Gastrocnemius medialis (tissue), 4 donors: ENCODE measurements around the gene CUL9. TPM values are rescaled to one million over a fixed set of nuclear protein-coding genes. Genes with fewer than 3 reads are reported as not detected.
A peak's percentile ranks its signal among the peaks of the same experiment; 100 is the strongest.

Experiments
- ATAC-seq, 2 donors: fragments of 150-250 bp; one replicate each; pipeline ENCODE4 v1.9.1; 2016
- DNase-seq, 2 donors: peaks; one replicate each; pipeline ENCODE4 v3.0.0-alpha.2; 2019
- H3K27ac ChIP-seq, 4 donors: fragments of 200-600 bp; sonication (generic); 1 replicate in 1 of 4; 2 replicates in 3 of 4; pipeline ENCODE4 v1.5.1; 2016 to 2018; ENCODE audit warnings: mild to moderate bottlenecking in 2 of 4, moderate library complexity in 1 of 4
- H3K27me3 ChIP-seq, 3 donors: fragments of 200-600 bp; sonication (generic) in 2 of 3; 1 replicate in 1 of 3; 2 replicates in 2 of 3; pipeline versions ENCODE4 v1.5.1 to v1.6.0; 2016 to 2019; ENCODE audit warnings: mild to moderate bottlenecking in 1 of 3, moderate library complexity in 1 of 3
- H3K36me3 ChIP-seq, 2 donors: fragments of 200-600 bp; sonication (generic) in 1 of 2; one replicate each; pipeline ENCODE4 v1.5.1; 2017 to 2018
- H3K4me1 ChIP-seq, 2 donors: fragments of 200-600 bp; sonication (generic) in 1 of 2; one replicate each; pipeline ENCODE4 v1.5.1; 2016 to 2017; ENCODE audit warnings: mild to moderate bottlenecking in 2 of 2
- H3K4me3 ChIP-seq, 4 donors: fragments of 200-600 bp; sonication (generic) in 3 of 4; 1 replicate in 1 of 4; 2 replicates in 3 of 4; pipeline ENCODE4 v1.5.1; 2016 to 2019; ENCODE audit warnings: mild to moderate bottlenecking in 2 of 4
- H3K9me3 ChIP-seq, 3 donors: fragments of 200-600 bp; sonication (generic) in 2 of 3; 1 replicate in 1 of 3; 2 replicates in 2 of 3; pipeline ENCODE4 v1.5.1; 2016 to 2019
- CTCF ChIP-seq, 5 experiments: fragments of 450-650 bp in 3 of 5; fragments of 200-600 bp in 2 of 5; sonication (generic) in 2 of 5; IDR thresholded peaks in 4 of 5; conservative IDR thresholded peaks in 1 of 5; 1 replicate in 4 of 5; 2 replicates in 1 of 5; pipeline ENCODE4 v1.5.1; 2016 to 2019; ENCODE audit warnings: antibody characterized with exemption in 5 of 5, mild to moderate bottlenecking in 3 of 5, moderate library complexity in 3 of 5
- POLR2A ChIP-seq, 2 donors: fragments of 450-650 bp; IDR thresholded peaks; one replicate each; pipeline ENCODE4 v1.6.1; 2017; ENCODE audit warnings: antibody characterized with exemption in 2 of 2, mild to moderate bottlenecking in 2 of 2, moderate library complexity in 2 of 2
- in situ Hi-C, 4 donors: fragments of 200-750 bp; cut with MboI; loops; one replicate each; pipeline versions ENCODE4 v1.15.0 to v1.8.0; 2017; ENCODE audit warnings: low sequenced_read_pairs in 4 of 4
- intact Hi-C: fragments of 100-400 bp; cut with DNase I; formaldehyde crosslinking; loops from one replicate; pipeline ENCODE4 v1.15.1; 2023; ENCODE audit warnings: low total_unique reads
- total RNA-seq, 4 donors: library from RNA; depleted of rRNA; stranded (reverse); fragments of >200 nt; gene quantifications; one replicate each; pipeline versions ENCODE4 v1.1.0 to v1.2.3, GENCODE V29; 2016

CUL9 gene
- total RNA-seq, 4 donors from 2014 or later, result 5.3 to 20.1 (median 7.1) TPM

- H3K9me3 ChIP-seq, result no peaks in the 10 kb centered on the region
- H3K4me1 ChIP-seq, result no peaks in the 10 kb centered on the region
- H3K27me3 ChIP-seq, result no peaks in the 10 kb centered on the region
- no peak overlapping the region for H3K4me3 ChIP-seq
- no peak overlapping the region for H3K27ac ChIP-seq
- TF ChIP-seq POLR2A (IDR thresholded peaks at IDR 0.05) (no peak), CTCF (IDR thresholded peaks at IDR 0.05 in 4 of 5, conservative IDR thresholded peaks at IDR 0.05 in 1 of 5) (no peak)
- DNase-seq, result no peak
- in situ Hi-C loops, result no loop called here
- no peak for ATAC-seq
- intact Hi-C loops, result no loop called here
- H3K36me3 ChIP-seq, result no peaks in the 10 kb centered on the region
Observed at GRCh38 chr6:43163899-43164298, 18.1 kb upstream of the CUL9 start.

GRCh38 chr6:43170417-43170930 lies 11.5 kb upstream of the CUL9 start:
- H3K36me3 ChIP-seq, result peaks cover 0 to 3% of the 10 kb centered on the region in 2 donors
- peak overlapping the region; percentile 89 to 98 (median 92) for H3K27ac ChIP-seq
- H3K4me1 ChIP-seq, result peaks cover 24 to 34% of the 10 kb centered on the region in 2 donors
- H3K4me3 ChIP-seq, result peak overlapping the region; percentile 61 to 88 (median 82)
- in situ Hi-C loops (no loop called here), intact Hi-C loops (loop anchor here (1.0 to 10.0 kb wide), 9 partner anchors 111 to 1436 kb away; partner anchors contain the start of genes ABCC10, BICRAL, KLC4 and KLHDC3)
- ATAC-seq (peak; percentile 47 to 55), DNase-seq (peak; percentile 58 to 75)
- no peaks in the 10 kb centered on the region for H3K27me3 ChIP-seq
- no peaks in the 10 kb centered on the region for H3K9me3 ChIP-seq
- TF ChIP-seq CTCF (IDR thresholded peaks at IDR 0.05 in 4 of 5, conservative IDR thresholded peaks at IDR 0.05 in 1 of 5) (no peak), POLR2A (IDR thresholded peaks at IDR 0.05) (no peak)

GRCh38 chr6:43170931-43171706 lies 10.9 kb upstream of the CUL9 start, which contains the start of gene SRF:
SRF (plus strand) TSS chr6:43171269; CDS start chr6:43171657, 388 bp downstream.
- DNase-seq (peak; percentile 100), ATAC-seq (peak; percentile 73 to 79)
- TF ChIP-seq POLR2A (IDR thresholded peaks at IDR 0.05), result peak; percentile 92 to 93
- peak; percentile 46 to 96 (median 91) for TF ChIP-seq CTCF (IDR thresholded peaks at IDR 0.05 in 4 of 5, conservative IDR thresholded peaks at IDR 0.05 in 1 of 5)
- no peaks in the 10 kb centered on the region for H3K27me3 ChIP-seq
- H3K4me1 ChIP-seq, result peaks cover 30 to 39% of the 10 kb centered on the region in 2 donors
- H3K27ac ChIP-seq, result peak within 1 kb of the TSS; percentile 89 to 98 (median 92)
- in situ Hi-C loops, result no loop called here
- peaks cover 0 to 9% of the 10 kb centered on the region in 2 donors for H3K36me3 ChIP-seq
- H3K9me3 ChIP-seq, result no peaks in the 10 kb centered on the region
- intact Hi-C loops, result loop anchor here (1.0 to 10.0 kb wide), 9 partner anchors 112 to 1436 kb away; partner anchors contain the start of genes ABCC10, BICRAL, KLC4 and KLHDC3
- H3K4me3 ChIP-seq, result peak within 1 kb of the TSS; percentile 86 to 96 (median 92)

GRCh38 chr6:43171707-43172103 lies 10.3 kb upstream of the CUL9 start:
- DNase-seq (no peak), ATAC-seq (peak; percentile 0)
- intact Hi-C loops (loop anchor here (2.0 to 10.0 kb wide), 9 partner anchors 157 to 1437 kb away; partner anchors contain the start of genes ABCC10, BICRAL, HSP90AB1 and KLHDC3), in situ Hi-C loops (no loop called here)
- H3K36me3 ChIP-seq, result peaks cover 0 to 15% of the 10 kb centered on the region in 2 donors
- no peaks in the 10 kb centered on the region for H3K27me3 ChIP-seq
- peak overlapping the region; percentile 89 to 98 (median 92) for H3K27ac ChIP-seq
- peak overlapping the region; percentile 86 to 96 (median 92) for H3K4me3 ChIP-seq
- no peaks in the 10 kb centered on the region for H3K9me3 ChIP-seq
- TF ChIP-seq CTCF (IDR thresholded peaks at IDR 0.05 in 4 of 5, conservative IDR thresholded peaks at IDR 0.05 in 1 of 5), result no peak
- TF ChIP-seq POLR2A (IDR thresholded peaks at IDR 0.05), result no peak
- peaks cover 30 to 41% of the 10 kb centered on the region in 2 donors for H3K4me1 ChIP-seq
